Ramos (cell line): Measurements from ENCODE around the gene ZNF451.
"Not testable (repeated sequence)": the region's sequence is repeated elsewhere in the genome, so short reads cannot be mapped to it uniquely, and the experiment has no call there.

ENCODE experiments used
- in situ Hi-C: fragments of 300-500 bp; cut with MboI; formaldehyde crosslinking; loops from one replicate; pipeline ENCODE4 v1.14.3; 2022; ENCODE audit warnings: low sequenced_read_pairs; ENCODE audit not compliant: unreplicated experiment

ZNF451 gene

GRCh38 chr6:57090458-57091067 is 575 bp downstream of the ZNF451 start:
- in situ Hi-C loops, result not testable (repeated sequence)

- in situ Hi-C loops, result not testable (repeated sequence)
Observed at GRCh38 chr6:57091375-57091774, 1.4 kb downstream of the ZNF451 start.

- in situ Hi-C loops, result no loop called here
Observed at GRCh38 chr6:57094689-57095088, 4.7 kb downstream of the ZNF451 start.

GRCh38 chr6:57097596-57097995 is 7.6 kb downstream of the ZNF451 start:
- in situ Hi-C loops, result no loop called here

- in situ Hi-C loops, result no loop called here
Observed at GRCh38 chr6:57102976-57103375, 13.0 kb downstream of the ZNF451 start.

GRCh38 chr6:57104336-57104735 is 14.3 kb downstream of the ZNF451 start:
- in situ Hi-C loops, result no loop called here

- in situ Hi-C loops, result no loop called here
Observed at GRCh38 chr6:57106990-57107389, 17.0 kb downstream of the ZNF451 start.

- in situ Hi-C loops, result no loop called here
Observed at GRCh38 chr6:57108691-57109090, 18.7 kb downstream of the ZNF451 start.

- in situ Hi-C loops, result no loop called here
Observed at GRCh38 chr6:57109880-57110279, 19.9 kb downstream of the ZNF451 start.

GRCh38 chr6:57113105-57113504 is 23.1 kb downstream of the ZNF451 start:
- in situ Hi-C loops, result no loop called here

GRCh38 chr6:57116776-57117175 is 26.8 kb downstream of the ZNF451 start:
- in situ Hi-C loops, result no loop called here

GRCh38 chr6:57117796-57118195 is 27.8 kb downstream of the ZNF451 start:
- in situ Hi-C loops, result no loop called here

GRCh38 chr6:57123111-57123510 is 33.1 kb downstream of the ZNF451 start:
- in situ Hi-C loops, result no loop called here

GRCh38 chr6:57127763-57128162 is 37.8 kb downstream of the ZNF451 start:
- in situ Hi-C loops, result no loop called here

- in situ Hi-C loops, result no loop called here
Observed at GRCh38 chr6:57130661-57131177, 40.7 kb downstream of the ZNF451 start.

GRCh38 chr6:57134954-57135353 is 45.0 kb downstream of the ZNF451 start:
- in situ Hi-C loops, result no loop called here

- in situ Hi-C loops, result no loop called here
Observed at GRCh38 chr6:57135885-57136284, 45.9 kb downstream of the ZNF451 start.

- in situ Hi-C loops, result no loop called here
Observed at GRCh38 chr6:57137350-57137749, 47.4 kb downstream of the ZNF451 start.

GRCh38 chr6:57138026-57138425 is 48.0 kb downstream of the ZNF451 start:
- in situ Hi-C loops, result no loop called here

- in situ Hi-C loops, result no loop called here
Observed at GRCh38 chr6:57141451-57142177, 51.6 kb downstream of the ZNF451 start.

- in situ Hi-C loops, result no loop called here
Observed at GRCh38 chr6:57142178-57142525, 52.2 kb downstream of the ZNF451 start.

GRCh38 chr6:57143690-57144089 is 53.7 kb downstream of the ZNF451 start:
- in situ Hi-C loops, result no loop called here
